Neural progenitor cell (in vitro differentiated cells): ENCODE measurements around the gene VN1R5.

Source experiments
- EZH2 ChIP-seq: fragments of 200-600 bp; sonication (generic); IDR thresholded peaks from 2 replicates; pipeline ENCODE4 v1.6.1; 2017; ENCODE audit warnings: antibody characterized with exemption, mild to moderate bottlenecking, moderate library complexity
- EZH2phosphoT487 ChIP-seq: fragments of 200-600 bp; sonication (generic); IDR thresholded peaks from 2 replicates; pipeline ENCODE4 v1.6.1; 2017; ENCODE audit warnings: antibody characterized with exemption
- TF ChIP-seq, protein P1 (sequence below): fragments of 200-600 bp; sonication (generic); IDR thresholded peaks from 2 replicates; pipeline ENCODE4 v1.5.1; 2017; ENCODE audit warnings: antibody characterized with exemption, mild to moderate bottlenecking

DNA sequence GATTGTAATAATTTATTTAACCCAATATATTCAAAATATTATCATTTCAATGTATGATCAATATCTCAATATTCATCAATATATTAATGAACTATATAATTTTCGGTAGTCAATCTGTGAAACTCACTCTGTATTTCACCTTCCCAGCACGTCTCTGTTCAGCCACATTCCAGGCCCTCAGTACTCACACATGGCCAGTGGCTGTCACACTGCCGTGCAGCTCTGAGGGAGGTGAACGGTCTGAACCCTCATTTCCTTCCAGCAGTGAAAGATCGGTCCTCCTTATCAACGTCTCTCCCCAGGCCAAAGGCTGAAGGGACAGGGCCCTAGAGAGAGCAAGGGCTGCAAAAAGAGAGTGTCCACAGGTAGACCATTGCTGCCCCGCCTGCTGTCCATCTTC is 44.5 kb upstream of the VN1R5 start:
- TF ChIP-seq, protein P1, sequence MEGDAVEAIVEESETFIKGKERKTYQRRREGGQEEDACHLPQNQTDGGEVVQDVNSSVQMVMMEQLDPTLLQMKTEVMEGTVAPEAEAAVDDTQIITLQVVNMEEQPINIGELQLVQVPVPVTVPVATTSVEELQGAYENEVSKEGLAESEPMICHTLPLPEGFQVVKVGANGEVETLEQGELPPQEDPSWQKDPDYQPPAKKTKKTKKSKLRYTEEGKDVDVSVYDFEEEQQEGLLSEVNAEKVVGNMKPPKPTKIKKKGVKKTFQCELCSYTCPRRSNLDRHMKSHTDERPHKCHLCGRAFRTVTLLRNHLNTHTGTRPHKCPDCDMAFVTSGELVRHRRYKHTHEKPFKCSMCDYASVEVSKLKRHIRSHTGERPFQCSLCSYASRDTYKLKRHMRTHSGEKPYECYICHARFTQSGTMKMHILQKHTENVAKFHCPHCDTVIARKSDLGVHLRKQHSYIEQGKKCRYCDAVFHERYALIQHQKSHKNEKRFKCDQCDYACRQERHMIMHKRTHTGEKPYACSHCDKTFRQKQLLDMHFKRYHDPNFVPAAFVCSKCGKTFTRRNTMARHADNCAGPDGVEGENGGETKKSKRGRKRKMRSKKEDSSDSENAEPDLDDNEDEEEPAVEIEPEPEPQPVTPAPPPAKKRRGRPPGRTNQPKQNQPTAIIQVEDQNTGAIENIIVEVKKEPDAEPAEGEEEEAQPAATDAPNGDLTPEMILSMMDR: no peak
- TF ChIP-seq EZH2phosphoT487 (no peak), EZH2 (no peak)
